ENCODE measurements around the gene DEFB110. TPM values are rescaled to one million over a fixed set of nuclear protein-coding genes. Genes with fewer than 3 reads are reported as not detected.

DEFB110 gene
- polyA plus RNA-seq (ENCODE audit: insufficient read length in 4 of 4) = not detected

- DNase-seq (ENCODE audit: low read depth in 4 of 4, low spot score in 3 of 4) = no peak
These were observed at the start of gene DEFB110 for GRCh38 chr6:50021894-50022293. Gene DEFB110, minus strand, starts transcription at chr6:50021994. Its CDS starts 59 bp downstream, at chr6:50021935.

- DNase-seq (ENCODE audit: low read depth in 4 of 4, low spot score in 3 of 4) = no peak
These were observed 48.3 kb upstream of the DEFB110 start for GRCh38 chr6:50070101-50070500.

GRCh38 chr6:50062051-50062450 lies 40.3 kb upstream of the DEFB110 start:
- no peak for DNase-seq (ENCODE audit: low read depth in 4 of 4, low spot score in 3 of 4)

GRCh38 chr6:50056242-50056641 lies 34.4 kb upstream of the DEFB110 start:
- DNase-seq (ENCODE audit: low read depth in 4 of 4, low spot score in 3 of 4) = no peak

GRCh38 chr6:50049829-50050228 lies 28.0 kb upstream of the DEFB110 start, which contains the start of gene DEFB112:
Gene DEFB112, minus strand, starts transcription at chr6:50049929. Its CDS starts 60 bp downstream, at chr6:50049869.
- DNase-seq (ENCODE audit: low read depth in 4 of 4, low spot score in 3 of 4) = no peak

- no peak for DNase-seq (ENCODE audit: low read depth in 4 of 4, low spot score in 3 of 4)
These were observed 25.2 kb upstream of the DEFB110 start for GRCh38 chr6:50047026-50047425.

GRCh38 chr6:50030777-50031562 lies 9.2 kb upstream of the DEFB110 start:
- DNase-seq (ENCODE audit: low read depth in 4 of 4, low spot score in 3 of 4) = no peak

GRCh38 chr6:50030350-50030749 lies 8.6 kb upstream of the DEFB110 start:
- no peak for DNase-seq (ENCODE audit: low read depth in 4 of 4, low spot score in 3 of 4)

GRCh38 chr6:50025258-50025657 lies 3.5 kb upstream of the DEFB110 start:
- no peak for DNase-seq (ENCODE audit: low read depth in 4 of 4, low spot score in 3 of 4)

- DNase-seq (ENCODE audit: low read depth in 4 of 4, low spot score in 3 of 4) = no peak
These were observed 14.0 kb downstream of the DEFB110 start for GRCh38 chr6:50007819-50008218.

- no peak for DNase-seq (ENCODE audit: low read depth in 4 of 4, low spot score in 3 of 4)
These were observed 18.7 kb downstream of the DEFB110 start for GRCh38 chr6:50003139-50003538.

GRCh38 chr6:49995278-49995677 lies 26.5 kb downstream of the DEFB110 start:
- no peak for DNase-seq (ENCODE audit: low read depth in 4 of 4, low spot score in 3 of 4)

GRCh38 chr6:49988900-49989299 lies 32.9 kb downstream of the DEFB110 start:
- DNase-seq (ENCODE audit: low read depth in 4 of 4, low spot score in 3 of 4) = no peak

- DNase-seq (ENCODE audit: low read depth in 4 of 4, low spot score in 3 of 4) = no peak
These were observed 34.0 kb downstream of the DEFB110 start for GRCh38 chr6:49987749-49988148.

- DNase-seq (ENCODE audit: low read depth in 4 of 4, low spot score in 3 of 4) = no peak
These were observed 35.2 kb downstream of the DEFB110 start for GRCh38 chr6:49986551-49986950.

GRCh38 chr6:49982046-49982445 lies 39.7 kb downstream of the DEFB110 start:
- DNase-seq (ENCODE audit: low read depth in 4 of 4, low spot score in 3 of 4) = no peak

GRCh38 chr6:49980898-49981297 lies 40.9 kb downstream of the DEFB110 start:
- DNase-seq (ENCODE audit: low read depth in 4 of 4, low spot score in 3 of 4) = no peak

- no peak for DNase-seq (ENCODE audit: low read depth in 4 of 4, low spot score in 3 of 4)
These were observed 42.2 kb downstream of the DEFB110 start for GRCh38 chr6:49979584-49979983.

- no peak for DNase-seq (ENCODE audit: low read depth in 4 of 4, low spot score in 3 of 4)
These were observed 43.2 kb downstream of the DEFB110 start for GRCh38 chr6:49978332-49979226.

- no peak for DNase-seq (ENCODE audit: low read depth in 4 of 4, low spot score in 3 of 4)
These were observed 52.2 kb downstream of the DEFB110 start, which contains the start of gene DEFB113 for GRCh38 chr6:49969605-49970004. Gene DEFB113, minus strand, starts transcription at chr6:49969625. Its CDS starts 0 bp downstream, at chr6:49969625.

Measured in right renal pelvis (tissue), 4 donors.